GM21423 (cell line): Measurements from ENCODE around the gene SLC25A1.
"Not testable (repeated sequence)": the region's sequence is repeated elsewhere in the genome, so short reads cannot be mapped to it uniquely, and the experiment has no call there.

ENCODE experiments used
- ATAC-seq: cut with Tn5 transposase; IDR thresholded peaks from one replicate; pipeline ENCODE4 v1.9.1; 2021; ENCODE audit warnings: mild to moderate bottlenecking, moderate library complexity; ENCODE audit not compliant: unreplicated experiment

The SLC25A1 gene

GRCh38 chr22:19169002-19169946 lies 9.3 kb downstream of the SLC25A1 start:
- no peak for ATAC-seq

GRCh38 chr22:19168088-19168890 lies 10.2 kb downstream of the SLC25A1 start:
- ATAC-seq = no peak

DNA sequence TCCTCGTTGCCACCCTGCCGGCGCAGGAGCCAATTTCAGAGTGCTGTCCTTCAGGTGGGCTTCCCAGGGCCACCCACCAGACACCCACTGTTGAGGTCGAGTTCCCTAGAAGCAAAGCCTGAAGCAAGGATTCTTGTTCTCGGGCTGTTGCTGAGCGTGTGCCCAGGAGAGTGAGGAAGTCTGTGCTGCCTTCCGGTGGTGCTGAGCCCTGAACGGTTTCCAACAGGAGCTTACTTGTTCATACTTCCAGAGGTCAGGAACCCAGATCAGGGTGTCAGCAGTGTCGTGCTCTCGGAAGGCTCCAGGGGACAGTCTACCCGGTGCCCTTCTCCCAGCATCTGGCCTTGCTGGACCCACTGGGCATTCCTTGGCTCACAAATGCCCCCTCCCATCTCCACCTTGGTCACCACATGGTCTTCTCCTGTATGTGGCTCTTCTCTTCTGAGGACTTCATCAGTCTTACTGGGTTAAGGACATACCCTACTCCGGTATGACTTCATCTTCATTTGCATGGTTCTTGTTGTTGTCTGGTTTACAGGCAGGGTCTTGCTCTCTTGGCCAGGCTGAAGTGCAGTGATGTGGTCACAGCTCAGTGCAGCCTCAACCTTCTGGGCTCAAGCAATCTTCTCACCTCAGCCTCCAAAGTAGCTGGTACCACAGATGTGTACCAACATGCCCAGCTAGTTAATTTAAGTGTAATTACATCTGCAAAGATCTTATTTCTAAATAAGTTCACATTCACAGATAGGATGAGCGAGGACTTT lies 11.2 kb downstream of the SLC25A1 start:
- ATAC-seq = no peak

GRCh38 chr22:19166421-19166820 lies 12.1 kb downstream of the SLC25A1 start:
- ATAC-seq = no peak

DNA sequence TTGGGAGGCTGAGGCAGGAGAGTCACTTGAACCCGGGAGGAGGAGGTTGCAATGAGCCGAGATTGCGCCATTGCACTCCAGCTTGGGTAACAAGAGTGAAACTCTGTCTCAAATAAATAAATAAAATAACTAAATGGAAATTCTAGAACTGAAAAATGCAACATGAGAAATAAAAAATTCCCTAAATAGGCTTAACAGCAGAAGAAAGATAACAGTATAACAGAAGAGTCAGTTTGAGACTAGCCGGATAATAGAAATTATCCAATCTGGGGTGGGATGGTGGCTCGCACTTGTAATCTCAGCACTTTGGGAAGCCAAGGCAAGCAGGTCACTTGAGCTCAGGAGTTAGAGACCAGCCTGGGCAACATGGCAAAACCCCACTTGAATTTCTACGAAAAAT lies 14.1 kb downstream of the SLC25A1 start:
- ATAC-seq = no peak

DNA sequence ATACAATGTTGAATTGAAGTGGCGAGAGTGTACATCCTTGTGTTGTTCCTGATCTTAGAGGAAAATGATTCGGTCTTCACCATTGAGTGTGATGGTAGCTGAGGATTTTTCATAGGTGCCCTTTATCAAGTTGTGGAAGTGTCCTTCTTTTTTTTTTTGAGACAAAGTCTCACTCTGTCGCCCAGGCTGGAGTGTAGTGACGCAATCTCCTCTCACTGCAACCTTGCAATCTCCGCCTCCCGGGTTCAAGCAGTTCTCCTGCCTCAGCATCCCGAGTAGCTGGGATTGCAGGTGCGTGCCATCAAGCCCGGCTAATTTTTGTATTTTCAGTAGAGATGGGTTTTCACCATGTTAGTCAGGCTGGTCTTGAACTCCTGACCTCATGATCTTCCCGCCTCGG lies 19.9 kb downstream of the SLC25A1 start:
- not testable (repeated sequence) for ATAC-seq

DNA sequence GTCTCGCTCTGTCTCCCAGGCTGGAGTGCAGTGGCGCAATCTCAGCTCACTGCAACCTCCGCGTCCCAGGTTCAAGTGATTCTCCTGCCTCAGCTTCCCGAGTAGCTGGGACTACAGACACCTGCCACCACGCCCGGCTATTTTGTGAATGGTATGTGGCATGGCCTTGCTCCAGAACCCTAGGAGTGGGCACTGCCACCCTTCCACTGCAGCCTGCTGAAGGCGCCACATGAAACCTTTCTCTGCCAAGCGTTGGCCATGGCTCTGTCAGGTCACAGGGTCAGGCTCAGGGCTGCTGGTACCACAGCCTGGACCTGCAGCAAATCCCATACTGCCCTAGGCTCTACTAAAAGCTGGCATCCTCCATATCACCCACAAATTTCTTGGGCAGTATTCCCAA lies 22.4 kb downstream of the SLC25A1 start:
- not testable (repeated sequence) for ATAC-seq

GRCh38 chr22:19152942-19153883 lies 25.3 kb downstream of the SLC25A1 start:
- ATAC-seq = no peak

GRCh38 chr22:19151329-19152191 lies 27.0 kb downstream of the SLC25A1 start:
- ATAC-seq = no peak

GRCh38 chr22:19150482-19151328 lies 27.8 kb downstream of the SLC25A1 start:
- ATAC-seq = no peak

DNA sequence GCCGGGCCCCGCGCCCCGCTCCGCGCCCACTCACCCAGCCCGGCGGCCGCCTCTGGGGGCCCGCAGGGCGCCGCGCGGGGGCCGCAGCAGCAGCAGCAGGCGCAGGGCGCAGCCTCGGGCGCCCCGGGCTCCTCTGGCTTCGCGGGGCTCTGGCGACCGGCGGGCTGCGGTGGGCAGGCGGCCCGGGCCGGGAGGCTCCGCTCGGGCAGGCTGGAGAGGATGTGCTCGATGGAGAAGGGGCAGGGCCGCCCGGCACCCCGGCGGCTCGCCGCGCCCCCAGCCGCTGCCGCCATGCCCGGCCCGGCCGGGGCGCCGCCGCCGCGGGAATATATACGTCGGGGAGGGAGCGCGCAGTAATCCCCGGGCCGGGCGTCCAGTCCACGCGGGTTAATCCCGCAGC lies 28.5 kb downstream of the SLC25A1 start, which contains the start of gene GSC2:
Gene GSC2 (minus strand): TSS at position 302 of the 400 bp plus-strand sequence. CDS start 9 bp downstream, at position 293.
- no peak for ATAC-seq

- ATAC-seq = no peak
These were observed 29.3 kb downstream of the SLC25A1 start for GRCh38 chr22:19149047-19149883.

GRCh38 chr22:19148417-19149046 lies 30.0 kb downstream of the SLC25A1 start:
- ATAC-seq = no peak

- ATAC-seq = no peak
These were observed 31.2 kb downstream of the SLC25A1 start for GRCh38 chr22:19147195-19147780.

DNA sequence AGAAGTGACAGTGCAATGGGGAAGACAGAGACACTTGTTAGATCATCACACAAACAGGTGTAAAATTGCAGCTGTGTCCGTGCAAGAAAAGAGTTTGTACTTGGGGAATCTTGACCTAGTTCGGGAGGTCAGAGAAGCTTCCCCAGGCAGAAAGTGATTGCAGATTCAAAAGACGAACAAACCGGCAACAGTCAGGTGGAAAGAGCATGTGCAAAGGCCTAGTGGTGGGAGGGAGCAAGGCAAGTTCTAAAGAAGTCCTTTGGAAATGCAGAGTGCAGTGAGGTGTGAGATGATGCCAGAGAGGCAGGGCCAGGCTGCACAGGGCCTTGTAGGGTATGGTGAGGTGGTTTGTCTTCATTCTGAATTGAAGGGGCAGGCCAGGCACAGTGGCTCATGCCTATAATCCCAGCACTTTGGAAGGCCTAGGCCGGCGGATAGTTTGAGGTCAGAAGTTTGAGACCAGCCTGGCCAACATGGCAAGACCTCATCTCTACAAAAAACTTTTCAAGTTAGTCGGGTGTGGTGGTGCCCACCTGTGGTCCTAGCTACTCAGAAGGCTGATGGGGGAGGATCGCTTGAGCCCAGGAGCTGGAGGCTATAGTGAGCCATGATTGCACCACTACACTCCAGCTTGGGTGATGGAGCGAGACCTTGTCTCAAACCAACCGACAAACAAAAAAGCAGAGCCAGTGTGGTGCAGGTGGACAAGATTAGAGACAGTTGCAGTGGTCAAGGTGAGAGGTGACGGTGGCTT lies 32.1 kb downstream of the SLC25A1 start:
- no peak for ATAC-seq
